ENCODE results near the gene OR51E2.

DNA sequence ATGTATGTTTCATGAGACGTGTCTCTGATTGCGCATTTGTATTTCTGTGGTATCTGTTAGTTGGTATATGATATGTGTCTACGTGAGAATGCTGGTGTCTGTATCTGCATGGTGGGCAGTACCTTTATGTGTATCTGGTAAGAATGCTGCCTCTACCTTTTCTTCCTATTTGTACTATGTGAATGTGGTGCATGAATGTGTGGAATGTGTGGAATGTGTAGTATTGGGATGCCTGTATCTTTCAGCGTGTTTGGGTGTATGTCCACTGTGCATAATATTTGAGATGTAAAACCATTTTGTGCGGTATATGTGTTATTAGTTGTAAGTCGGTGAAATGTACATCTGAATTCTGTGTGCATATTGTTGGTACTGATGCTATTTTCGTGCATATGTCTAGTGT, 56.2 kb downstream of the OR51E2 start:
- TF ChIP-seq, protein P1, sequence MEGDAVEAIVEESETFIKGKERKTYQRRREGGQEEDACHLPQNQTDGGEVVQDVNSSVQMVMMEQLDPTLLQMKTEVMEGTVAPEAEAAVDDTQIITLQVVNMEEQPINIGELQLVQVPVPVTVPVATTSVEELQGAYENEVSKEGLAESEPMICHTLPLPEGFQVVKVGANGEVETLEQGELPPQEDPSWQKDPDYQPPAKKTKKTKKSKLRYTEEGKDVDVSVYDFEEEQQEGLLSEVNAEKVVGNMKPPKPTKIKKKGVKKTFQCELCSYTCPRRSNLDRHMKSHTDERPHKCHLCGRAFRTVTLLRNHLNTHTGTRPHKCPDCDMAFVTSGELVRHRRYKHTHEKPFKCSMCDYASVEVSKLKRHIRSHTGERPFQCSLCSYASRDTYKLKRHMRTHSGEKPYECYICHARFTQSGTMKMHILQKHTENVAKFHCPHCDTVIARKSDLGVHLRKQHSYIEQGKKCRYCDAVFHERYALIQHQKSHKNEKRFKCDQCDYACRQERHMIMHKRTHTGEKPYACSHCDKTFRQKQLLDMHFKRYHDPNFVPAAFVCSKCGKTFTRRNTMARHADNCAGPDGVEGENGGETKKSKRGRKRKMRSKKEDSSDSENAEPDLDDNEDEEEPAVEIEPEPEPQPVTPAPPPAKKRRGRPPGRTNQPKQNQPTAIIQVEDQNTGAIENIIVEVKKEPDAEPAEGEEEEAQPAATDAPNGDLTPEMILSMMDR (IDR thresholded peaks at IDR 0.05) = no peak
- TF ChIP-seq POLR2AphosphoS5 (IDR thresholded peaks at IDR 0.05) (no peak), POLR2A (IDR thresholded peaks at IDR 0.05) (no peak), EP300 (IDR thresholded peaks at IDR 0.05) (no peak)

Data from upper lobe of left lung (tissue), 4 donors.